Ovary (tissue), 3 donors: ENCODE results near the gene COQ9.

Experiments
- CTCF ChIP-seq, 3 donors: fragments of 450-650 bp in 2 of 3; fragments of 200-600 bp in 1 of 3; IDR thresholded peaks; one replicate each; pipeline versions ENCODE4 v1.5.1 to v1.8.0; 2016 to 2022; ENCODE audit warnings: antibody characterized with exemption in 3 of 3, mild to moderate bottlenecking in 1 of 3
- EP300 ChIP-seq: sonication (generic); formaldehyde crosslinking; IDR thresholded peaks from one replicate; pipeline ENCODE4 v1.6.1; 2017; ENCODE audit warnings: antibody characterized with exemption
- POLR2A ChIP-seq: fragments of 450-650 bp; IDR thresholded peaks from one replicate; pipeline ENCODE4 v1.6.1; 2017; ENCODE audit warnings: antibody characterized with exemption, mild to moderate bottlenecking, moderate library complexity
- donor health status: DM: no; HTN: no; CAD: no.

- TF ChIP-seq CTCF (IDR thresholded peaks at IDR 0.05) (no peak), POLR2A (no peak), EP300 (no peak)
These were observed 46.5 kb downstream of the COQ9 start for GRCh38 chr16:57493767-57494166.
